Measurements from ENCODE around the gene MRTFB.

MRTFB gene

GRCh38 chr16:14125708-14126107, 54.6 kb downstream of the MRTFB start:
- intact Hi-C loops (cut with DNase I) = no loop called here
- DNase-seq = no peak

- intact Hi-C loops (cut with DNase I) = no loop called here
- no peak for DNase-seq
These were observed 57.0 kb downstream of the MRTFB start for GRCh38 chr16:14128097-14128496.

- DNase-seq = no peak
- intact Hi-C loops (cut with DNase I) = no loop called here
These were observed 58.4 kb downstream of the MRTFB start for GRCh38 chr16:14129502-14129901.

GRCh38 chr16:14131774-14132695, 60.9 kb downstream of the MRTFB start:
- DNase-seq = no peak
- intact Hi-C loops (cut with DNase I) = no loop called here

GRCh38 chr16:14132696-14133048, 61.6 kb downstream of the MRTFB start:
- intact Hi-C loops (cut with DNase I) = no loop called here

GRCh38 chr16:14133907-14134306, 62.8 kb downstream of the MRTFB start:
- intact Hi-C loops (cut with DNase I) = no loop called here
- no peak for DNase-seq

More at GRCh38 chr16:14132696-14133048, 61.6 kb downstream of the MRTFB start:
- DNase-seq = no peak

GRCh38 chr16:14135704-14136103, 64.6 kb downstream of the MRTFB start:
- intact Hi-C loops (cut with DNase I) = no loop called here
- peak in 1 of 10 donors; percentile 75 for DNase-seq

- intact Hi-C loops (cut with DNase I) = no loop called here
- no peak for DNase-seq
These were observed 68.8 kb downstream of the MRTFB start for GRCh38 chr16:14139872-14140271.

- DNase-seq = no peak
- intact Hi-C loops (cut with DNase I) = no loop called here
These were observed 69.8 kb downstream of the MRTFB start for GRCh38 chr16:14140923-14141322.

GRCh38 chr16:14146445-14146844, 75.3 kb downstream of the MRTFB start:
- DNase-seq = no peak
- intact Hi-C loops (cut with DNase I) = no loop called here

- intact Hi-C loops (cut with DNase I) = no loop called here
- no peak for DNase-seq
These were observed 76.9 kb downstream of the MRTFB start for GRCh38 chr16:14148016-14148415.

- intact Hi-C loops (cut with DNase I) = no loop called here
- DNase-seq = no peak
These were observed 77.5 kb downstream of the MRTFB start for GRCh38 chr16:14148569-14148968.

GRCh38 chr16:14150796-14151195, 79.7 kb downstream of the MRTFB start:
- intact Hi-C loops (cut with DNase I) = no loop called here

GRCh38 chr16:14151256-14152030, 80.3 kb downstream of the MRTFB start:
- intact Hi-C loops (cut with DNase I) = no loop called here
- no peak for DNase-seq

More at GRCh38 chr16:14150796-14151195, 79.7 kb downstream of the MRTFB start:
- DNase-seq = no peak

- no peak for DNase-seq
- intact Hi-C loops (cut with DNase I) = no loop called here
These were observed 84.6 kb downstream of the MRTFB start for GRCh38 chr16:14155572-14156190.

GRCh38 chr16:14164916-14165662, 94.0 kb downstream of the MRTFB start:
- no peak for DNase-seq
- intact Hi-C loops (cut with DNase I) = no loop called here

- intact Hi-C loops (cut with DNase I) = no loop called here
- no peak for DNase-seq
These were observed 97.0 kb downstream of the MRTFB start for GRCh38 chr16:14168146-14168545.

GRCh38 chr16:14172200-14172809, 101.2 kb downstream of the MRTFB start:
- no peak for DNase-seq
- intact Hi-C loops (cut with DNase I) = no loop called here

- intact Hi-C loops (cut with DNase I) = no loop called here
- no peak for DNase-seq
These were observed 104.0 kb downstream of the MRTFB start for GRCh38 chr16:14175086-14175485.

- no peak for DNase-seq
- intact Hi-C loops (cut with DNase I) = no loop called here
These were observed 106.6 kb downstream of the MRTFB start for GRCh38 chr16:14177704-14178103.

All from posterior cingulate gyrus (tissue), 11 donors.